H1 (cell line): ENCODE measurements around the gene HRNR. TPM values are rescaled to one million over a fixed set of nuclear protein-coding genes. Genes with fewer than 3 reads are reported as not detected.

ENCODE experiments used
- CTCF ChIA-PET: fragments of 300-600 bp; sonication (Branson Sonifier 250); formaldehyde crosslinking; loops from one replicate; lab custom pipeline; 2021; ENCODE audit not compliant: partially characterized antibody; lab: Charles Lee
- POLR2A ChIA-PET: fragments of 300-600 bp; sonication (Branson Sonifier 250); formaldehyde crosslinking; loops from one replicate; lab custom pipeline; 2021; ENCODE audit warnings: inconsistent platforms; ENCODE audit not compliant: partially characterized antibody; lab: Charles Lee
- DNase-seq, 2 experiments: peaks; one replicate each; pipeline versions ENCODE4 v3.0.0 to v3.0.0-alpha.2; 2010 to 2022; ENCODE audit warnings: low spot score in 2 of 2, low read depth in 1 of 2, mixed read lengths in 1 of 2
- FAIRE-seq: peaks from 2 replicates; lab custom pipeline; 2011; peaks lifted over from hg19 to GRCh38; lab: Jason Lieb, UNC
- H2AFZ ChIP-seq: 2 replicates; pipeline ENCODE4 v1.8.1; 2012; ENCODE audit warnings: low read length, inconsistent platforms
- H2AK5ac ChIP-seq: 2 replicates; pipeline ENCODE4 v1.6.1; 2013; ENCODE audit warnings: low read depth, low read length
- H2BK120ac ChIP-seq: replicated peaks from 2 replicates; pipeline ENCODE3; 2013; ENCODE audit warnings: low read depth, low read length, inconsistent platforms
- H2BK12ac ChIP-seq: 2 replicates; pipeline ENCODE4 v1.6.1; 2013; ENCODE audit warnings: low read depth, low read length
- H2BK15ac ChIP-seq: 2 replicates; pipeline ENCODE4 v1.6.1; 2013; ENCODE audit warnings: low read length
- H2BK20ac ChIP-seq: 2 replicates; pipeline ENCODE4 v1.6.1; 2013; ENCODE audit warnings: low read length
- H2BK5ac ChIP-seq: 2 replicates; pipeline ENCODE4 v1.6.1; 2013; ENCODE audit warnings: low read depth, low read length
- H3K14ac ChIP-seq: 2 replicates; pipeline ENCODE4 v1.6.1; 2013; ENCODE audit warnings: inconsistent platforms; ENCODE audit not compliant: insufficient read length
- H3K18ac ChIP-seq: 2 replicates; pipeline ENCODE4 v1.6.1; 2013; ENCODE audit warnings: low read length; ENCODE audit errors: extremely low read depth
- H3K23ac ChIP-seq: 2 replicates; pipeline ENCODE4 v1.6.1; 2013; ENCODE audit warnings: inconsistent platforms; ENCODE audit not compliant: insufficient read length
- H3K23me2 ChIP-seq: 2 replicates; pipeline ENCODE4 v1.6.1; 2013; ENCODE audit warnings: low read depth, low read length
- H3K27ac ChIP-seq: 2 replicates; pipeline ENCODE4 v1.6.1; 2011; ENCODE audit warnings: low read depth, low read length, inconsistent platforms
- H3K27me3 ChIP-seq, 4 experiments: replicated peaks in 1 of 4; 1 replicate in 1 of 4; 2 replicates in 3 of 4; pipeline versions ENCODE4 v1.6.1 to v1.8.1; 2011 to 2013; ENCODE audit warnings: low read length in 3 of 4, mild to moderate bottlenecking in 3 of 4, inconsistent platforms in 2 of 4, mixed read lengths in 2 of 4, moderate library complexity in 1 of 4; ENCODE audit not compliant: control insufficient read depth in 3 of 4, insufficient read depth in 3 of 4; ENCODE audit errors: extremely low read depth in 1 of 4
- H3K36me3 ChIP-seq, 4 experiments: 2 replicates each; pipeline versions ENCODE4 v1.6.1 to v1.8.1; 2011 to 2013; ENCODE audit warnings: mild to moderate bottlenecking in 4 of 4, low read length in 3 of 4, moderate library complexity in 2 of 4, control low read depth in 1 of 4, inconsistent platforms in 1 of 4; ENCODE audit not compliant: insufficient read depth in 4 of 4, control insufficient read depth in 2 of 4
- H3K4ac ChIP-seq: replicated peaks from 2 replicates; pipeline ENCODE3; 2013; ENCODE audit warnings: low read length, low read depth, mixed read lengths, inconsistent platforms; ENCODE audit not compliant: insufficient read length
- H3K4me1 ChIP-seq, 4 experiments: replicated peaks in 1 of 4; 1 replicate in 1 of 4; 2 replicates in 3 of 4; pipeline versions ENCODE4 v1.6.1 to v1.8.1; 2011 to 2013; ENCODE audit warnings: low read length in 3 of 4, inconsistent platforms in 2 of 4, mixed read lengths in 1 of 4; ENCODE audit not compliant: insufficient read depth in 4 of 4, control insufficient read depth in 3 of 4
- H3K4me2 ChIP-seq, 2 experiments: 2 replicates each; pipeline versions ENCODE4 v1.6.1 to v1.8.1; 2011 to 2013; ENCODE audit warnings: low read depth in 2 of 2, low read length in 2 of 2, control low read depth in 1 of 2, inconsistent platforms in 1 of 2, mild to moderate bottlenecking in 1 of 2; ENCODE audit not compliant: insufficient read depth in 1 of 2
- H3K4me3 ChIP-seq, 4 experiments: fragments of 200-600, 300-600 bp in 1 of 4; sonication (generic), shearing (Covaris generic), sonication (Bioruptor Twin) in 1 of 4; 2 replicates each; pipeline versions ENCODE4 v1.5.1 to v1.8.1; 2011 to 2016; ENCODE audit warnings: low read length in 4 of 4, low read depth in 3 of 4, control low read depth in 2 of 4, inconsistent platforms in 2 of 4, mild to moderate bottlenecking in 2 of 4, mixed read lengths in 1 of 4, moderate library complexity in 1 of 4; ENCODE audit not compliant: insufficient read depth in 2 of 4; ENCODE audit errors: extremely low read depth in 1 of 4
- H3K56ac ChIP-seq: replicated peaks from 2 replicates; pipeline ENCODE3; 2013; ENCODE audit warnings: low read depth, mild to moderate bottlenecking, mixed read lengths, low read length, inconsistent platforms; ENCODE audit not compliant: insufficient read length
- H3K79me1 ChIP-seq: 2 replicates; pipeline ENCODE4 v1.6.1; 2013; ENCODE audit warnings: low read depth, low read length, control low read depth
- H3K79me2 ChIP-seq, 2 experiments: 2 replicates each; pipeline versions ENCODE4 v1.6.1 to v1.8.1; 2012 to 2013; ENCODE audit warnings: low read length in 2 of 2, mild to moderate bottlenecking in 2 of 2, inconsistent platforms in 1 of 2; ENCODE audit not compliant: insufficient read depth in 2 of 2, control insufficient read depth in 1 of 2
- H3K9ac ChIP-seq, 4 experiments: replicated peaks in 1 of 4; 1 replicate in 1 of 4; 2 replicates in 3 of 4; pipeline versions ENCODE4 v1.6.1 to v1.8.1; 2011 to 2013; ENCODE audit warnings: low read depth in 3 of 4, low read length in 3 of 4, control low read depth in 2 of 4, mild to moderate bottlenecking in 2 of 4, moderate library complexity in 2 of 4, inconsistent platforms in 1 of 4; ENCODE audit errors: extremely low read depth in 1 of 4
- H3K9me3 ChIP-seq, 2 experiments: 2 replicates each; pipeline versions ENCODE4 v1.6.1 to v1.8.1; 2012 to 2013; ENCODE audit warnings: mild to moderate bottlenecking in 2 of 2, moderate library complexity in 2 of 2, control low read depth in 1 of 2, inconsistent platforms in 1 of 2, low read depth in 1 of 2, low read length in 1 of 2, mixed read lengths in 1 of 2; ENCODE audit not compliant: insufficient read depth in 2 of 2
- H4K20me1 ChIP-seq, 2 experiments: replicated peaks in 1 of 2; 2 replicates each; pipeline versions ENCODE3 to v1.8.1; 2011 to 2013; ENCODE audit warnings: inconsistent platforms in 2 of 2, low read length in 2 of 2, mild to moderate bottlenecking in 1 of 2; ENCODE audit not compliant: insufficient read depth in 2 of 2, control insufficient read depth in 1 of 2
- H4K5ac ChIP-seq: 2 replicates; pipeline ENCODE4 v1.6.1; 2013; ENCODE audit warnings: low read length, low read depth, mixed read lengths, inconsistent platforms; ENCODE audit not compliant: insufficient read length
- H4K8ac ChIP-seq: 2 replicates; pipeline ENCODE4 v1.8.0; 2013; ENCODE audit warnings: mild to moderate bottlenecking, moderate library complexity, low read length, inconsistent platforms; ENCODE audit not compliant: insufficient read depth; ENCODE audit errors: extremely low read depth
- H4K91ac ChIP-seq: replicated peaks from 2 replicates; pipeline ENCODE3; 2013; ENCODE audit warnings: low read length, mixed read lengths, inconsistent platforms; ENCODE audit not compliant: insufficient read length
- ATF2 ChIP-seq: IDR thresholded peaks from 2 replicates; pipeline ENCODE4 v1.6.1; 2012; ENCODE audit warnings: low read length, inconsistent platforms
- CEBPB ChIP-seq: IDR thresholded peaks from 2 replicates; pipeline ENCODE4 v1.6.1; 2012; ENCODE audit warnings: low read depth, low read length
- JUND ChIP-seq: IDR thresholded peaks from 2 replicates; pipeline ENCODE4 v1.6.1; 2011; ENCODE audit warnings: mild to moderate bottlenecking, improper control_type of control experiment, low read length
- WGBS, 2 experiments: shearing (Covaris generic) in 1 of 2; methylation state at CpG; one replicate each; pipeline versions ENCODE4 v1.1.6 to v1.1.7; 2013 to 2015; ENCODE audit warnings: low lambda C conversion rate in 2 of 2, mixed read lengths in 2 of 2, inconsistent platforms in 1 of 2, low coverage in 1 of 2, missing lambda C conversion rate in 1 of 2; ENCODE audit not compliant: insufficient replicate concordance in 2 of 2, insufficient coverage in 1 of 2, insufficient read length in 1 of 2; ENCODE audit errors: extremely low coverage in 1 of 2, missing lambda C conversion rate in 1 of 2; 5-methylcytosine and 5-hydroxymethylcytosine counted together
- polyA plus RNA-seq, 7 experiments: library from polyadenylated mRNA; depleted of rRNA in 3 of 7; stranded (reverse) in 5 of 7; unstranded in 2 of 7; fragments of >200 nt in 5 of 7; fragments of 200-250 nt in 2 of 7; gene quantifications; 1 replicate in 5 of 7; 2 replicates in 1 of 7; 4 replicates in 1 of 7; pipeline versions ENCODE4 v1.2.1 to v1.2.3, GENCODE V29; 2011 to 2013; ENCODE audit warnings: missing spikeins in 2 of 7, mixed read lengths in 2 of 7
- total RNA-seq: library from RNA; stranded (reverse); fragmentation: NEBNext Ultra II Directional; extraction: Animal tissue kit (Norgen Biotek cat#: 25700); gene quantifications from 2 replicates; pipeline ENCODE4 v1.2.1, GENCODE V29; 2021

The HRNR gene
- total and polyA plus RNA-seq, 2 of the 8 experiments (the other 6 are each of a cell fraction or from before 2014, with no cell fraction given) = not detected

GRCh38 chr1:152218762-152219436 lies 5.1 kb downstream of the HRNR start:
- Histone ChIP-seq H3K4me3 (no peak overlapping the region), H2BK20ac (no peak overlapping the region), H4K5ac (no peak overlapping the region), H3K9me3 (peaks cover 53 to 65% of the 10 kb centered on the region in 2 experiments), H3K4me2 (no peak overlapping the region), H3K18ac (no peak overlapping the region), H2BK12ac (no peak overlapping the region), H3K79me1 (no peaks in the 10 kb centered on the region), H3K36me3 (no peaks in the 10 kb centered on the region), H2AK5ac (no peak overlapping the region), H2BK15ac (no peak overlapping the region), H3K4ac (no peak overlapping the region), H3K23ac (no peak overlapping the region), H3K23me2 (no peaks in the 10 kb centered on the region), H4K20me1 (no peaks in the 10 kb centered on the region), H3K4me1 (no peaks in the 10 kb centered on the region), H4K8ac (no peak overlapping the region), H2BK120ac (no peak overlapping the region), H3K14ac (no peak overlapping the region), H3K56ac (no peak overlapping the region), H3K27me3 (no peaks in the 10 kb centered on the region), H3K9ac (no peak overlapping the region), H2AFZ (no peak overlapping the region), H4K91ac (no peak overlapping the region), H2BK5ac (no peak overlapping the region), H3K79me2 (no peaks in the 10 kb centered on the region), H3K27ac (no peak overlapping the region)
- ChIA-PET CTCF (no interaction called here), POLR2A (no interaction called here)
- TF ChIP-seq JUND (no peak), ATF2 (no peak), CEBPB (no peak)
- FAIRE-seq = no peak
- WGBS, 2 experiments = 85% methylated on average over 24 of the region's 24 CpGs; no CpG with 5 or more reads in 1 of the 2 experiments
- no peak for DNase-seq
